WERI-Rb-1 (cell line): ENCODE results near the gene RGMA.

Experiments
- DNase-seq: peaks from one replicate; pipeline ENCODE4 v3.0.0-alpha.2; 2020
- H3K27ac ChIP-seq: fragments of 250-450 bp; sonication (Bioruptor Pico); 2 replicates; pipeline ENCODE4 v1.5.1; 2020; ENCODE audit warnings: mild to moderate bottlenecking, moderate library complexity
- H3K27me3 ChIP-seq: fragments of 250-450 bp; sonication (Bioruptor Pico); 2 replicates; pipeline ENCODE4 v1.5.1; 2021; ENCODE audit warnings: mild to moderate bottlenecking, low read depth, moderate library complexity; ENCODE audit not compliant: insufficient read depth, severe bottlenecking
- H3K36me3 ChIP-seq: fragments of 250-450 bp; sonication (Bioruptor Pico); 2 replicates; pipeline ENCODE4 v1.5.1; 2020; ENCODE audit warnings: mild to moderate bottlenecking, moderate library complexity
- H3K4me3 ChIP-seq: 2 replicates; pipeline ENCODE4 v1.5.1; 2011; ENCODE audit warnings: low read depth, mild to moderate bottlenecking, control low read depth, low read length
- H3K9me3 ChIP-seq: fragments of 250-450 bp; sonication (Bioruptor Pico); 2 replicates; pipeline ENCODE4 v1.5.1; 2021; ENCODE audit warnings: mild to moderate bottlenecking, moderate library complexity; ENCODE audit not compliant: severe bottlenecking
- CTCF ChIP-seq: IDR thresholded peaks from 2 replicates; pipeline ENCODE4 v1.5.1; 2011; ENCODE audit warnings: low read depth, mild to moderate bottlenecking, control low read depth, inconsistent platforms, low read length

Gene RGMA

GRCh38 chr15:93058904-93059427 lies 30.0 kb downstream of the RGMA start:
- H3K4me3 ChIP-seq = no peak overlapping the region
- TF ChIP-seq CTCF = no peak
- H3K27me3 ChIP-seq = no peaks in the 10 kb centered on the region
- H3K9me3 ChIP-seq = no peaks in the 10 kb centered on the region
- H3K36me3 ChIP-seq = no peaks in the 10 kb centered on the region
- H3K27ac ChIP-seq = no peak overlapping the region
- no peak for DNase-seq

- no peak for DNase-seq
- Histone ChIP-seq H3K9me3 (no peaks in the 10 kb centered on the region), H3K27ac (no peak overlapping the region), H3K36me3 (no peaks in the 10 kb centered on the region), H3K27me3 (no peaks in the 10 kb centered on the region), H3K4me3 (no peak overlapping the region)
- TF ChIP-seq CTCF = no peak
Measured at GRCh38 chr15:93058128-93058527, 30.9 kb downstream of the RGMA start.

- DNase-seq = no peak
Measured at GRCh38 chr15:93057618-93058017, 31.4 kb downstream of the RGMA start.

GRCh38 chr15:93056836-93057235 lies 32.2 kb downstream of the RGMA start:
- Histone ChIP-seq H3K27ac (no peak overlapping the region), H3K36me3 (no peaks in the 10 kb centered on the region), H3K27me3 (no peaks in the 10 kb centered on the region), H3K9me3 (no peaks in the 10 kb centered on the region), H3K4me3 (no peak overlapping the region)
- DNase-seq = no peak
- TF ChIP-seq CTCF = no peak

More at GRCh38 chr15:93057618-93058017, 31.4 kb downstream of the RGMA start:
- H3K27ac ChIP-seq = no peak overlapping the region
- no peaks in the 10 kb centered on the region for H3K36me3 ChIP-seq
- H3K27me3 ChIP-seq = no peaks in the 10 kb centered on the region
- H3K9me3 ChIP-seq = no peaks in the 10 kb centered on the region
- no peak overlapping the region for H3K4me3 ChIP-seq
- TF ChIP-seq CTCF = no peak

- Histone ChIP-seq H3K27me3 (no peaks in the 10 kb centered on the region), H3K4me3 (no peak overlapping the region), H3K36me3 (no peaks in the 10 kb centered on the region), H3K27ac (no peak overlapping the region), H3K9me3 (no peaks in the 10 kb centered on the region)
- no peak for TF ChIP-seq CTCF
- DNase-seq = no peak
Measured at GRCh38 chr15:93055211-93055610, 33.8 kb downstream of the RGMA start.
